SU-DHL-6 (cell line): ENCODE data around the gene PRKCD.

ENCODE experiments used
- CTCF ChIP-seq: fragments of 200-600 bp; sonication (generic); IDR thresholded peaks from one replicate; pipeline ENCODE4 v1.5.1; 2017; ENCODE audit warnings: antibody characterized with exemption, mild to moderate bottlenecking, low read length, moderate library complexity; ENCODE audit not compliant: insufficient read depth, poor library complexity, severe bottlenecking
- EZH2phosphoT487 ChIP-seq: fragments of 200-600 bp; sonication (generic), shearing (Covaris generic); conservative IDR thresholded peaks from 2 replicates; pipeline ENCODE4 v1.6.1; 2018; ENCODE audit warnings: mild to moderate bottlenecking, antibody characterized with exemption, low read length, moderate library complexity, mixed read lengths

- TF ChIP-seq CTCF (no peak), EZH2phosphoT487 (no peak)
Observed at GRCh38 chr3:53167418-53168174, 6.6 kb downstream of the PRKCD start.
